WTC11 (cell line): ENCODE data around the gene CHID1.

Experiments
- CBFB ChIP-seq: sonication (generic); formaldehyde crosslinking; IDR thresholded peaks from 2 replicates; pipeline ENCODE4 v1.8.1; 2022; ENCODE audit warnings: mild to moderate bottlenecking, low read depth, missing genetic modification reagents
- CREB1 ChIP-seq: sonication (generic); formaldehyde crosslinking; IDR thresholded peaks from 2 replicates; pipeline ENCODE4 v1.8.0; 2023; ENCODE audit warnings: mild to moderate bottlenecking, missing genetic modification reagents
- CTCF ChIP-seq: fragments of 200-600 bp; IDR thresholded peaks from 2 replicates; pipeline ENCODE4 v1.8.0; 2022; ENCODE audit warnings: antibody characterized with exemption
- E2F4 ChIP-seq: sonication (generic); formaldehyde crosslinking; IDR thresholded peaks from 2 replicates; pipeline ENCODE4 v1.8.1; 2022; ENCODE audit warnings: low read depth, mild to moderate bottlenecking, moderate library complexity, missing genetic modification reagents, borderline replicate concordance
- FOXP4 ChIP-seq: sonication (generic); formaldehyde crosslinking; IDR thresholded peaks from 2 replicates; pipeline ENCODE4 v1.8.0; 2022; ENCODE audit warnings: mild to moderate bottlenecking, missing genetic modification reagents
- HMGXB4 ChIP-seq: sonication (generic); formaldehyde crosslinking; IDR thresholded peaks from 2 replicates; pipeline ENCODE4 v1.8.1; 2023; ENCODE audit warnings: mild to moderate bottlenecking, moderate library complexity, missing genetic modification reagents
- MAX ChIP-seq: sonication (generic); formaldehyde crosslinking; IDR thresholded peaks from 2 replicates; pipeline ENCODE4 v1.8.0; 2022; ENCODE audit warnings: mild to moderate bottlenecking, missing genetic modification reagents
- PRDM15 ChIP-seq: sonication (generic); formaldehyde crosslinking; IDR thresholded peaks from 2 replicates; pipeline ENCODE4 v1.8.0; 2022; ENCODE audit warnings: missing genetic modification reagents
- PREB ChIP-seq: sonication (generic); formaldehyde crosslinking; IDR thresholded peaks from 2 replicates; pipeline ENCODE4 v1.8.1; 2022; ENCODE audit warnings: mild to moderate bottlenecking, missing genetic modification reagents, moderate library complexity, borderline replicate concordance
- ZNF232 ChIP-seq: sonication (generic); formaldehyde crosslinking; IDR thresholded peaks from 2 replicates; pipeline ENCODE4 v1.8.0; 2022; ENCODE audit warnings: mild to moderate bottlenecking, missing genetic modification reagents
- ZNF281 ChIP-seq: sonication (generic); formaldehyde crosslinking; IDR thresholded peaks from 2 replicates; pipeline ENCODE4 v1.8.0; 2023; ENCODE audit warnings: mild to moderate bottlenecking, missing genetic modification reagents
- ZNF423 ChIP-seq: fragments of 250-450 bp; sonication (Bioruptor Pico); IDR thresholded peaks from 2 replicates; pipeline ENCODE4 v2.1.2; 2022; ENCODE audit warnings: mild to moderate bottlenecking, moderate library complexity

- TF ChIP-seq CTCF = no peak
- no peak for TF ChIP-seq ZNF281 (CRISPR knock-in tag)
- no peak for TF ChIP-seq ZNF423 (CRISPR knock-in tag)
- no peak for TF ChIP-seq E2F4
- no peak for TF ChIP-seq PRDM15 (CRISPR knock-in tag)
- TF ChIP-seq MAX = no peak
- no peak for TF ChIP-seq PREB (CRISPR knock-in tag)
- TF ChIP-seq ZNF232 (CRISPR knock-in tag) = no peak
- no peak for TF ChIP-seq CREB1 (CRISPR knock-in tag)
- no peak for TF ChIP-seq CBFB (CRISPR knock-in tag)
- TF ChIP-seq HMGXB4 (CRISPR knock-in tag) = no peak
- TF ChIP-seq FOXP4 (CRISPR knock-in tag) = no peak
These were observed 42.7 kb downstream of the CHID1 start for GRCh38 chr11:867856-868358.
